B cell (primary cell): ENCODE results near the gene ATN1.

ENCODE experiments used
- EZH2 ChIP-seq: IDR thresholded peaks from 2 replicates; pipeline ENCODE4 v1.6.1; 2012; ENCODE audit warnings: borderline replicate concordance, low read depth, mild to moderate bottlenecking, moderate library complexity, low read length; ENCODE audit not compliant: insufficient read depth, poor library complexity, severe bottlenecking
- TF ChIP-seq, protein P1 (sequence below): fragments of 200-600 bp; IDR thresholded peaks from one replicate; pipeline ENCODE4 v1.8.0; 2022; ENCODE audit warnings: antibody characterized with exemption, mild to moderate bottlenecking

DNA sequence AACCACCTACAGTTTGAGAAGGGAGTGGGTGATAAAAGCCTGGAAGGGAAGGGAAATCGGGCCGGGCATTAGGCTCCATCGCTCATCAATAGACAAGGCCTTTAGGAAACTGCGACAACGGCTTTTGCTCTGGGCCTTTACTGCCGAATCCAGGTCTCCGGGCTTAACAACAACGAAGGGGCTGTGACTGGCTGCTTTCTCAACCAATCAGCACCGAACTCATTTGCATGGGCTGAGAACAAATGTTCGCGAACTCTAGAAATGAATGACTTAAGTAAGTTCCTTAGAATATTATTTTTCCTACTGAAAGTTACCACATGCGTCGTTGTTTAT, 15.6 kb downstream of the ATN1 start:
- TF ChIP-seq, protein P1, sequence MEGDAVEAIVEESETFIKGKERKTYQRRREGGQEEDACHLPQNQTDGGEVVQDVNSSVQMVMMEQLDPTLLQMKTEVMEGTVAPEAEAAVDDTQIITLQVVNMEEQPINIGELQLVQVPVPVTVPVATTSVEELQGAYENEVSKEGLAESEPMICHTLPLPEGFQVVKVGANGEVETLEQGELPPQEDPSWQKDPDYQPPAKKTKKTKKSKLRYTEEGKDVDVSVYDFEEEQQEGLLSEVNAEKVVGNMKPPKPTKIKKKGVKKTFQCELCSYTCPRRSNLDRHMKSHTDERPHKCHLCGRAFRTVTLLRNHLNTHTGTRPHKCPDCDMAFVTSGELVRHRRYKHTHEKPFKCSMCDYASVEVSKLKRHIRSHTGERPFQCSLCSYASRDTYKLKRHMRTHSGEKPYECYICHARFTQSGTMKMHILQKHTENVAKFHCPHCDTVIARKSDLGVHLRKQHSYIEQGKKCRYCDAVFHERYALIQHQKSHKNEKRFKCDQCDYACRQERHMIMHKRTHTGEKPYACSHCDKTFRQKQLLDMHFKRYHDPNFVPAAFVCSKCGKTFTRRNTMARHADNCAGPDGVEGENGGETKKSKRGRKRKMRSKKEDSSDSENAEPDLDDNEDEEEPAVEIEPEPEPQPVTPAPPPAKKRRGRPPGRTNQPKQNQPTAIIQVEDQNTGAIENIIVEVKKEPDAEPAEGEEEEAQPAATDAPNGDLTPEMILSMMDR, result no peak
- no peak for TF ChIP-seq EZH2
